CD1c-positive myeloid dendritic cell (primary cell): ENCODE results near the gene RNF6.

Experiments
- DNase-seq: peaks from one replicate; pipeline ENCODE4 v3.0.0-alpha.2; 2016; ENCODE audit errors: extremely low spot score

The RNF6 gene

DNA sequence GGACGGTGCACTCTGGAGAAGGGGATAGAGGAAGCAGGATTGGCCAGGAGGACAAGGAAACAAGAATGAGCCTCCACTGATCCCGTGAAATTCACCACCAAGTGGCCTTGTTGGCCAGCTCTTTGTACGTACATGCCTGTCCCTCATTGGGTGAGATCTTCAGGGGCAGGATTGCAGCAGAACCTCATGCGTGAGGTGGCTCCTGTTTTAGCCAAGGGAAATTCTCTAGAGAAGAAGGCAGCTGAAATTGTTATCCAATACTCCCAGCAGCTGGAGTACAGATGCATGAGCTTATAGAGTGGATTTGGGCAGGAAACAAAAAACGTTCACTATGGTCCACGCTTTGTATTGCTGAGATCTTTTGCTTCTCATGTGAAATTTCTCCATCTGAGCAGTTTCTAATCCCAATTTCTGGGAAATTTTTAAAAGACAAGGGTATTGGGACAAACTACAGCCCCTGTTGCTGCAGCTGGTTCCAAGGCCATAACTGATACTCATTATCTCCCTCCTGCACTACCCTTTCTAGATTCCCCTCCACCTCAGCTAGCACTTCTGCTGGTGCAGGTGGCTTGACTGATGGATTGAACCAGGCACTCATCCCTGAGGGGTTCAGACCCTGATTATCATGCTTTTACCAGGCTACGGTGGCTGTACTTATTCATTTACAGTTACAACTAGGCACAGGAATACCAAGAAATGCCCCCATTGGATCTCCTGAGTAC, 3.9 kb upstream of the RNF6 start:
- no peak for DNase-seq

DNA sequence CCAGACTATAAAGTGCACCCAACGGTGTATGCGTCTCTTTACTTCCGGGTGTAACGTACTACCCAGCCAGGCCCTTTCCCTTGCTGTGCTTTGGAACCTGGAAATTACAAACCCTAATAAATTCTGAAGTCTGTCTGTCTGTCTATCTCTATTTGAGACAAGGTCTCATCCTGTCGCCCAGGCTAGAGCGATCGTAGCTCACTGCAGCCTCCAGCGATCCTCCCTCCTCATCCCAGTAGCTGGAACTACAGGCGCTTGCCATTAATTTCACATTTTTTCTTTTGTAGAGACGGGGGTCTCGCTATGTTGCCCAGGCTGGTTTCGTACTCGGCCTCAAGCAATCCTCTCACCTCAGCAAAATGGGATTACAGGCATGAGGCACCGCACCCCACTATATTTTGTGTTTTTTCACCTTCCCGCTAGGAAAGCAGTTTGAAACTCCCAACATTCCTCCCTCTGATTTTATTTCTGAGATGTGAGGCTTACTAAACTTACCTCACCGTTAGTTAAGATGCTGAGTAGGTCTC, 469 bp upstream of the RNF6 start:
- DNase-seq, result no peak

DNA sequence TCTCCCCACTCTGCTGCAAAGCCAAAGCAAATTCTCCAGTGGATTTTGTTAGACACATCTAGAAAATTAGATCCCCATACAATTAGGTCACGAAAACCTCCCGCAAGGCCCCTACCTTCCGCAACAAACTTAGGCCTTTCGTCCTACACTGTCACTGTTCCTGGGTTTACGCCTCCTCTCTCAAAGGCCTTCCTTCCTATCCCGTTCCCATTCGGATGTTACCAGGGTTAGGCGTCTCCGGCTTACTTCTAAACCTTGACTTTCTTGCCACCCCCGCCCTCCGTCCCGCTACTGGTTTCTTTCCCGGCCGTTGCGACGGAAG, 754 bp downstream of the RNF6 start:
- no peak for DNase-seq

DNA sequence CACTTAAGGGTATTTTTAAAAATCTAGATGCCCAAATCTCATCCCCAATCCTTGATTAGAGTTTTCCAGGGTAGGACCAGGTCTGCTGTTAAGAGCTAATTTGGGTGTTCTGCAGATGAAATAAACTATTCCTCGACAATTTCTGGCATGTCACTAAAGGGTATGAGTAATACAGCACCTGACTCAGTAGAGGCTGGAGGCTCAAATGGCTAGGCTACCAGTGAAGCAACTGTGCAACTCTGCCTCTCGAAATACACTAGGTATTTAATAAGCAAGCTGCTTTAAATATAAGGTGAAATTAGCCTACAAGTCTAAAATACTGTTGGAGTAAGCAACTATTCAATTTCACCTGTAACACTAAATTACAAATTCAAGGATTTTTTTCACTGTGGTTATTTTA, 1.5 kb downstream of the RNF6 start:
- peak; percentile 7 for DNase-seq

DNA sequence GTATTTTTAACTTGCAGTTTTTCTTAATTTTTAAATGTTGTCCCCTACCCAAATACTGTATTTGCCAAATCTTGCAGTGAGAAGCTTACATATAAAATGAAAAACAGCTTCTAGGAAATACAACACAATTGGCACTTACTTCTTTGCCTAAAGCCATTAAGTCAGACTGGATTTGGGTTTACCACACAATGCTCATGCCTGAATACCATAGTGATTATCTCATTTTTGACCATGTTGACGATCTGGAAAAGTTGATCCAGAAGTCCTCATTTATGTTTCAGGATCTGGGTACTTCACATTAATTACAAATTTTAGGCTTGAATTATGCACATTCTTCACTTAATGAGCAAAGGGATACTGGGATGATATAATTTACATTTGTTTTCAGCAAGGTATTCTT, 2.4 kb downstream of the RNF6 start:
- DNase-seq, result no peak

DNA sequence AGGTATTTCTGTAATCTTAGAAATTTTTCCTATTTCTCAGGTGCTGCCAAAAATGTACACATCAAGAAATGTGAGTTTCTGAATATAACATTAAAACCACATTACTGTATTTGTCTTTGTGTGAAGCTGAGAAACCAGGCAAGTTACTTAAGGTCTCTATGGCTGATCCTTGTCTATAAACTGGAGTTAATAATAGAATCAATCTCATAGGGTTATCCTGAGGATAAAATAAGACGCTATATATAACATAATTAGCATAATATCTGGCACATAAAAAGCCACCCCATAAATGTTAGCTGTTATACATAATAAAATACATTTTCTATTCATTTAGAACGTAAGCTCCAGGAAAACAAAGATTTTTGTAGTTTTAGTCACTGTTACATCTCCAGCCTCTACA, 6.1 kb downstream of the RNF6 start:
- no peak for DNase-seq

DNA sequence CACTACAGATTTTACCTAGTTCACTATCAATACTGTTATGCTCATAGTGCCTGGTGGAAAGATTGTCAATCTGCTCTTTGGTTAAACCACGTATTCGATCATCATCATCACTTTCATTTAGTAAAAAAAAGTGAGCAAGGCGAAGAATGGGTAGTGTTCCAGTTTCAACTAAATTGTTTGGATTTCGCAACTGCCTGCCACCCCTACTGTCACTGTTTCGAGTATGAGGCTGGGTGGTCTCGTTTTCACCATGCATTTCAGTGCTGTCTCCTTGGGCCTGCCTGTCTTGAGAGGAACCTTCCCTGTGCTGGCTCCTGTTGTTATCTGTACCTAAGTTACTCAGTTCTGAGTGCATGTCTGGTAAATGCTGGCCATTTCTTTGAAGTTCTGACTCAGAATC, 8.1 kb downstream of the RNF6 start:
- no peak for DNase-seq

DNA sequence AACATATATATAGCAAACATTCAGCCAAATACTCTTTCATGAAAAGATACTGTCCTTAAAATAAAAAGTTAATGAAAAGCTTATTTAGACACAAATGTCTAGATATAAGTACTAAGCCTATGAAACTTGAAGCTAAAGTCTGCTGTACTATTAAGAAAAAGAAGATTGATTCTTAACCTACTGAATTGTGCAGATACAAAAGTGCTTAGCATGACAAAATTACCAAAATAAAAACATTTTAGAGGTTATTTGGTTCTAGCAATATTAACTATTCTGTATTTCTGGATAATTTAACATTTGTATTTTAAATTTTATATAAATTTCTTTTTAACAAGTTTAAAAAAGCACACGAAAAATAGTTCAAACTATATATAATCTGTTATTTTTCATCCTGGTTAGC, 8.8 kb downstream of the RNF6 start:
- DNase-seq, result no peak

DNA sequence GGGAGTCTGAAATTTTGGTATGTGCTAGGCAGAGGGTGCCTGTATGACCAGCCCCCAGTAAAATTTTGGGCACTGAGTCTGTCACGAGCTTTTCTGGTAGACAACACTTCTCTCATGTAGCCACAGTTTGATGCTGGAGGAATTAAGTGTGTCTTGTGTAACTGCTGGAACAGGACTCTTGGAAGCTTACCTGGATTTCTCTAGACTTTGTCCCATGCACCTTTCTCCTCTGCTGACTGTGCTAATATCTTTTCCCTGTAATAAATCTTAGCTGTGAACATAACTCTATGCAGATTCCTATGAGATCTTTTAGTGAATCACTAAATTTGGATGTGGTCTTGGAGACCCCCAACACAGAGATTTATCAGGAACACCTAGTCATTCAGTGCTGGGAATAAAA, 13.8 kb downstream of the RNF6 start:
- no peak for DNase-seq

DNA sequence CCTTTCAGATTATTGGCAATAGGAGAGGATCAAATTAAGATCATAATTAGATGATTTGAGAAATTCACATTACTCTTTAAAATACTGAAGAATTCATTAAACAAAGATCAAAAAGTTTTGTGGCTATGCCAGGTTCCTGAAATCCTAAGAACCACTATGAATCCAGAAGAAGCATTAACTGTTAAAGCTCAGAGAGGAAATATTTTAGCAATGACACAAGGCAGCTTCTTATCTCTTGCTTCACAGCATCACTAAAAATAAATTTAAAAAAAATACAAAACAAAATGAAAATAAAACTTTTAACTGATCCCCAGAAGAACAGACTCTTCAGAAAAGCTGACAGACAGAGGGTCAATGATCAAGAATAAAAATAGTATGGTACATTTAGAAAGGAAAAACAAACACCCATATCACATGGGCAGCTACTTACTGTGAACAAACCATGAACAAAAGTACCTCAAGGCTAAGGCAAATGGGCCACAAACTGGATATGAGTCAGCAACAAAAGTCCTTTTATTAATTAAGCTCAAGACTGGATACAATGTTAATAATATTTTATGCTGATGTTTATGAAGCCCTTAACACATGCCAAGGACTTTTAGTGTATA, 19.6 kb downstream of the RNF6 start:
- DNase-seq, result no peak

DNA sequence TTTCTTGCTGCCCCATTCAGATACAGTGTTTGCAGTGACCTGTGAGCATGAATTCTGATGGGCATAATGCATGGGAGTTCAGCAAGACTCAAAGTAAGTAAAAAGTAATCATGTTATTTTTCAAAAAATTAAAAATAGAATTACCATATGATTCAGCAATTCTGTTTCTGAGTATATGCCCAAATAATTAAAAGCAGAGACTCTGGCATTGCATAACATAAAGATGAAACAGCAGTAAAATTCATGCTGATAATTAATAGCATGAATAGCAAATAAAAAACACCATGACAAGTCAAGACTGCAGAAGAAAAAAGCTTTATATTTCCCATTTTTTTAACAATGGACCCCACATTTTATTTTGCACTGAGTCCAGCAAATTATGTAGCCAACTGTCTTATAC, 21.3 kb downstream of the RNF6 start:
- DNase-seq, result no peak

DNA sequence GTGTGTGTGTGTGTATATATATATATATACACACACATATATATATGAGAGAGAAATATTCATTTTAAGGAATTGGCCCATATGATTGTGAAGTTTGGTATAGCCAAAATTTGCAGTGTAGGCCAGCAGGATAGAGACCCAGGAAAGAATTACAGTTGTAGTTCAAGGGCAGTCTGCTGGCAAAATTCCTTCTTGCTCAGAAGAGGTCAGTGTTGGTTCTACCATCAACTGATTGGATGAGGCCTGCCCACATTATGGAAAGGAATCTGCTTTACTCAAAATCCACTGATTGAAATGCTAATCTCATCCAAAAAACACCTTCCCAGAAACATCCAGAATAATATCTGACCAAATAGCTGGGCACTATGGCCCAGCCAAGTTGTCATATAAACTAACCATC, 24.0 kb downstream of the RNF6 start:
- DNase-seq, result no peak

DNA sequence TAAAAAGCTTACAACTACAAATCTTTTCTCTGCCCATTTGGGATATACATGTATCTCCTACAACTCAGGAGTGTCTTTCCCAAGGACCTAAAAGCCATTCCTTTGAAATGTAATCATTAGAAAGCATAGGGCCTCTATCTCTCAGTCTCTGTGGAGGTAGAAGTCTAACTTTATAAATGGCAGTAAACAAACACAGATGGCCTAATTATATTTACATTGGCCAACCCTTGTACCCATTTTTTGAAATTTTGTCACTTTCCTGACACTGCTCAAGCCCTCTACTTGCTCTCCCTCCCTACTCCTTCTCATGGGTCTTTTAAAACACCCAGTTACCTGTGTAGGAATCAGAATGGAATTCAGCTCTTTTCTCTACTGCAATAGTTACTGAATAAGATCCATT, 24.8 kb downstream of the RNF6 start:
- DNase-seq, result no peak

DNA sequence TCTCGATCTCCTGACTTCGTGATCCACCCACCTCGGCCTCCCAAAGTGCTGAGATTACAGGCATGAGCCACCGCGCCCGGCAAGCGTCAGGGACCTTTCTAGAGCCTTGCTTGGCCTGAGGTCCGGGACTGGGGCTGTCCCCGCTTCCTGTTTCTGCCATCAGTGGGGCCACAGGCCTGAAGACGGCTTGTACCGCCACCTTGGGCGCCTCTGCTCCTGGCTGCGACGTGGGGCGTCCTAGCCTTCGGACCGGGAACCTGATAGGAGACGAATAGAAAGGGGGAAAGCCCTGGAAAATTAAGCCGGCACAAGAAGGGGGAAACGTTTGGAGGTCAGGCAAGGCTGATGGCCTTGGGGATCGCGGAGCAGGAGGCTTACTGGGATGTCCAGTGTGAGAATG, 35.1 kb downstream of the RNF6 start:
- DNase-seq, result no peak

DNA sequence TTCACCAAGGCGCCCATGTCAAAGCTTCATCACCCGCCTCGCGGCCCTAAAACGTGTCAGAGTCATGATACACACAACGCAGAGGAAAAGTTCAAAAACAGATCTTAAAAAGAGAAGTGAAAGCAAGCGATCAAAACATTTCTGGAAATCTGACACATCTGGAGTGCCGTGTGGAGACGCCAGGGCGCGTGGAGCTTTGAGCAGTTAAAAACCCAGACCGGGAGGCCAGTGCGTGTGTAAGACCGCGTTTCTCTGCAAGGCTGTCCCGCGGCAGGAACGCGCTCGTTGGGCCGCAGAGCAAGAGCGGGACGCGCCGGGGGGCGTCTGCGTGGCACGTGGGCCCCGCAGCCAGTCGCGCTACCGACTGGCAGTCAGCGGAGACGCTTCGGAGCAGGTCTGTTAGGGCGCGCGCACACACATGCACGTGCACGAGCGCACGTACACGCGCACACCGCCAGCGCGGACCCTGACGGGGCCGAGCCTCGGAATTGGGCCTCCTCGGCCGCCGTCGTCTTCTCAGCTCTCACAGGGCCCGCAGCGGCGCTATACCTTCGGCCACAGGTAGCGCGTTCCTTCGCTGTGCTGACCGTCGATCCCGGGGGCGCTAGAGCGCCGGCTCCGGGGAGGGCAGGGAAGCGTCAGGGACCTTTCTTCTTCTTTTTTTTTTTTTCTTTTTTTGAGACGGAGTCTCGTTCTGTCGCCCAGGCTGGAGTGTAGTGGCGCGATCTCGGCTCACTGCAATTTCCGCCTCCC, 35.8 kb downstream of the RNF6 start:
- DNase-seq, result peak; percentile 95

DNA sequence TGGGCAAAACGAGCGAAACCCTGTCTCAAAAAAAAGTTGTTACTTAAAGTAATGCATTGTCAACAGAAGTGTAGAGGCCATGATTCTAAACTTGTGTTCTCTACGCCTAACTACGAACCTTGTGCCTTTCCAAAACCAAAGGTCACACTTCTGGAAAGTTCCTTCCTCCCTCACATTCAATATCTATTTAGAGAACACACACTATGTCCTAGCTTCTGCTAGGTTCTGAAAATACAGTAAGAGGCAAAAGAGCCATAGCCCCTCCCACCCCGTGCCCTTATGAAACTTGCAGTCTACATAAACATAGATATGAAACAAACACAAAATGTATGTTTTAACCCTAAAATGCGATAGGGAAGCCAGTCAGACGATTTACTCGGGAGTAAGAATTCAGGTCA, 36.4 kb downstream of the RNF6 start:
- DNase-seq, result no peak

DNA sequence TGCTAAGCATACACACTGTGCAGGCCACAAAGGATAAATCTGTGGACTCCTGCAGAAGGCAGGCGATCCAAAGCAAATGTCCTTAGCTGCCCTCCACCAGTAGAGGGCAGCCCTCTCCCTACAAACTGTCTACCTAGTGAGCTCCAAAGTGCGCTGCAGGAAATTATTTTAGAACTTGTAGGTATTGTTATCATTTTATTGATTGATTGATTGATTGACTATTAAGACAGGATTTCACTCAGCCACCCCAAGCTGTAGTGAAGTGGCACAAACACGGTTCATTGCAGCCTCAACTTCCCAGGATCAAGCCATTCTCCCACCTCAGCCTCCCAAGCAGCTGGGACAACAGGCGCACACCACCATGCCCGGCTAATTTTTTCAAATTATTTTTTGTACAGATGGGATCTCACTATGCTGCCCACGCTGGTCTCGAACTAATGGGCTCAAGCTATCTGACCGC, 37.3 kb downstream of the RNF6 start:
- DNase-seq, result peak; percentile 77

DNA sequence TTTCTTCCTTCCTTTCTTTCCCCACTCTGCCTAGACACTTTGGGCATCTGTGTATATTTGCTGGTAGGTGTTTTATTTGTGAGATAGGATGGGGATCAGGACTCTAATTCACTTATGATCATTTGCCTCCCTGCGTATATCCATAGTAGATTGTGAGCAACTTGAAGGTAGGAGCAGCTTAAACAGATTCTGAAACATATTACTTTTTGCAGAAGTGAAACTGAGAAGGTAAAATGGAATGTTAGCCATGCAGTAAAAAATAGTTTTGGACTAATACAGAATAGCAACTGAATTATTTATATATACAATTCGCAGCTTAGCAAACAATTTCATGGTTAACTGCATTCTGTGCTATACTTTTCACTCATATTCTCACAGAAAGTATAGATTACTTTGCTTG, 38.7 kb downstream of the RNF6 start:
- DNase-seq, result peak; percentile 4

DNA sequence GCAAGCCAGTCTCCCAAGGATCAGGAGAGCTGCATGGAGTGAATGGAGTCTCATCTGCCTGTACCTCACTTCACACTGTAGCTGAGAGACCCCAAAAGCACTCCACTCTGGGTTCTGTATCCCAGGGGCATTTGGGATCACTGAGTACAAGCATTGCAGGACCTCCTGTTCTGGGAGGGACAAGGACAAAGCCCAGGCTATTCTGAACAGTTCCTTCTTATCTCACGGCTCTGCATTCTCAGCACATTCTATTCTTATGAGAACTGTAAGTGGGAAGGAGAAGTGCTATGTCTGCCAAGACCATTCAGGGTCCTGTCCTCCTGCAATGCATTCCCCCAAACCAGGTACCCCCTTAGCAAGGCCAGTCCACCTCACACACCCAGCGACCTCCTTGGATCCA, 42.8 kb downstream of the RNF6 start:
- DNase-seq, result no peak

DNA sequence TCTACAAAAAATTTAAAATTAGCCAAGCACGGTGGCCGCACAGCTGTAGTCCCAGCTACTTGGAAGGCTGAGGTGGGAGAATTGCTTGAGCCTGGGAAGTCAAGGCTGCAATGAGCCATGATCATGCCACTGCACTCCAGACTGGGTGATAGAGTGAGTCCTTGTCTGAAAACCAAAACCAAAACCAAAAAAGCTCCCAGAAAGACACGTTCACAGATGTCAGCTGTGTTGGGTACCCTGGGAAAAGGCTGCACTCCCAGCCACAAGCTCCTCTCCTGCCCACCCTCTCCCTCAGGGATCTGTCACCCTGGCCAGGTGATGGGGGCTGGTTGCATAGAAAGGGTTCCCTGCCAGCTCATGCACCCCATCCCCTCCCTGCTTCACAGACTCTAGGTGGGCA, 53.3 kb downstream of the RNF6 start:
- DNase-seq, result no peak

DNA sequence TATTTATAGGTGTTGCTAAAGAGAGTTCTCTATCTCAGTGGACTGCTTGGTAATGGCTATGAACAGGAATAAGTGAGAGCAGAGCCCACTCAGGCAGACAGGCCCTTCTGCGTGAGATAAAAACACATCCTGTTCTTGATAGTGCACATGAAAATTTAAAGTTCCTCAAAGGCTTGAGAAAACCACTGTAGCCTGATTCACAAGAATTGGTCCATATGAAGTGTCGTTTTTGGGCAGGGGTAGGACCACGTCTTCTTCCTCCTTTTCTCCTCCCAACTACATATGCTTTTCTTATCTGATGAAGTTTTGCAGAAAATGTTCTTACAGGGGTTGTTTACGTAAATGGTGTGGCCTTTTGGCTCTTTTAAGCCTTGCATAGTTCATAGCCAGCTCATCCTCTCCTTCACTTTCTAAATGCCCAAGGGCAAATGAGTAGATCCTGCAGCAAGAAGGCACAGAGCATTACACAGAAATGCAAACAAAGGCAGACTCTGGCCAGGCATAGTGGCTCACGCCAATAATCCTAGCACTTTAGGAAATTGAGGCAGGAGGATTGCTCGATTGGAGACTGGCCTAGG, 53.8 kb downstream of the RNF6 start:
- DNase-seq, result no peak

DNA sequence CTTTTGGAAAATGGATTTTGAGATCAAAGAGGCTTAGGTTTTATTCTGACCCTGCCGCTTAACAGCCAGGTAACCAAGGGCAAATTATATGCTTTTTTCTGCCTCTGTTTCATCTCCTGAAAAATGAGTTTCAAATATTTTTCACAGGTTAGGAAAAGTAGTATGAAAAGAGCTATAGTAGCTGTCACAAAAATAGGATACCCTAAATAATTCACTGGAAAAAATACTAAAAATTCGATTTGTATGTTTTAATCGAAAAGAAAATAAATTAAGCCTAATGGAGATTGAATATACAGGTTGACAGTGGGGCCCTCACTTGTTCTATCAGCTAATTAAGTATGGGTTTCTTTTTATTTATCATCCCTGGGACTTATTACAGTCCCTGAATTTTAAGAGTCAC, 58.3 kb downstream of the RNF6 start:
- no peak for DNase-seq
